Left lobe of liver (tissue), 2 donors: Measurements from ENCODE around the gene HS3ST3A1. TPM values are rescaled to one million over a fixed set of nuclear protein-coding genes. Genes with fewer than 3 reads are reported as not detected.

Experiments
- ATAC-seq: fragments of 200-7000 bp; cut with Tn5 transposase; one replicate; pipeline ENCODE4 v1.9.1; 2020; ENCODE audit warnings: mild to moderate bottlenecking, moderate library complexity
- DNase-seq: peaks from one replicate; pipeline ENCODE4 v3.0.0-alpha.2; 2020; ENCODE audit warnings: low spot score
- total RNA-seq: library from RNA; stranded (reverse); gene quantifications from one replicate; pipeline ENCODE4 v1.2.1, GENCODE V29; 2021
- donor health status: DM: no; HTN: no; CAD: no; lungs with moderate emphysema.
- donor health status: DM: no; HTN: yes; CAD: no.

The HS3ST3A1 gene
- total RNA-seq: 7.6 TPM

GRCh38 chr17:13601776-13602551 is at the start of gene HS3ST3A1:
TSS of gene HS3ST3A1 (minus strand) at chr17:13601929. CDS start at chr17:13601129, 800 bp downstream.
- ATAC-seq (peak; percentile 82), DNase-seq (peak; percentile 59)

GRCh38 chr17:13650096-13650675 is 48.5 kb upstream of the HS3ST3A1 start:
- no peak for DNase-seq
- no peak for ATAC-seq

- DNase-seq (no peak), ATAC-seq (no peak)
Measured at GRCh38 chr17:13647543-13648021, 45.9 kb upstream of the HS3ST3A1 start.

- no peak for ATAC-seq
- DNase-seq: no peak
Measured at GRCh38 chr17:13646969-13647542, 45.3 kb upstream of the HS3ST3A1 start.

- DNase-seq (no peak), ATAC-seq (no peak)
Measured at GRCh38 chr17:13646411-13646810, 44.7 kb upstream of the HS3ST3A1 start.

- no peak for ATAC-seq
- no peak for DNase-seq
Measured at GRCh38 chr17:13643180-13643579, 41.5 kb upstream of the HS3ST3A1 start.

- no peak for ATAC-seq
- DNase-seq: no peak
Measured at GRCh38 chr17:13642188-13642587, 40.5 kb upstream of the HS3ST3A1 start.

- ATAC-seq: no peak
- no peak for DNase-seq
Measured at GRCh38 chr17:13640551-13640950, 38.8 kb upstream of the HS3ST3A1 start.

- ATAC-seq (no peak), DNase-seq (no peak)
Measured at GRCh38 chr17:13638855-13639458, 37.2 kb upstream of the HS3ST3A1 start.

- no peak for ATAC-seq
Measured at GRCh38 chr17:13636951-13637350, 35.2 kb upstream of the HS3ST3A1 start.

GRCh38 chr17:13635951-13636350 is 34.2 kb upstream of the HS3ST3A1 start:
- no peak for ATAC-seq
- no peak for DNase-seq

More at GRCh38 chr17:13636951-13637350, 35.2 kb upstream of the HS3ST3A1 start:
- no peak for DNase-seq

GRCh38 chr17:13634021-13634420 is 32.3 kb upstream of the HS3ST3A1 start:
- DNase-seq: no peak
- ATAC-seq: no peak

- ATAC-seq (no peak), DNase-seq (no peak)
Measured at GRCh38 chr17:13631529-13631928, 29.8 kb upstream of the HS3ST3A1 start.

GRCh38 chr17:13626703-13627102 is 25.0 kb upstream of the HS3ST3A1 start:
- ATAC-seq (no peak), DNase-seq (no peak)

GRCh38 chr17:13619462-13619861 is 17.7 kb upstream of the HS3ST3A1 start:
- ATAC-seq: no peak
- no peak for DNase-seq

- ATAC-seq: no peak
- DNase-seq: no peak
Measured at GRCh38 chr17:13616031-13616430, 14.3 kb upstream of the HS3ST3A1 start.

- no peak for ATAC-seq
- no peak for DNase-seq
Measured at GRCh38 chr17:13609941-13610340, 8.2 kb upstream of the HS3ST3A1 start.

GRCh38 chr17:13601322-13601775 is 380 bp downstream of the HS3ST3A1 start:
- ATAC-seq (peak; percentile 47), DNase-seq (no peak)

- DNase-seq (no peak), ATAC-seq (peak; percentile 39)
Measured at GRCh38 chr17:13600475-13601321, 1.0 kb downstream of the HS3ST3A1 start.

GRCh38 chr17:13599864-13600263 is 1.9 kb downstream of the HS3ST3A1 start:
- ATAC-seq (no peak), DNase-seq (no peak)

GRCh38 chr17:13599168-13599577 is 2.6 kb downstream of the HS3ST3A1 start:
- no peak for ATAC-seq
- no peak for DNase-seq
